Activated CD8-positive, alpha-beta memory T cell treated with anti-CD3 and anti-CD28 coated beads for 48 hours (primary cell): ENCODE results near the gene CPVL.
"Not testable (repeated sequence)": the region's sequence is repeated elsewhere in the genome, so short reads cannot be mapped to it uniquely, and the experiment has no call there.

Source experiments
- DNase-seq, 3 experiments: peaks; one replicate each; pipeline ENCODE4 v3.0.0-alpha.2; 2020; ENCODE audit warnings: low read depth in 2 of 3, low spot score in 2 of 3

The CPVL gene

DNA sequence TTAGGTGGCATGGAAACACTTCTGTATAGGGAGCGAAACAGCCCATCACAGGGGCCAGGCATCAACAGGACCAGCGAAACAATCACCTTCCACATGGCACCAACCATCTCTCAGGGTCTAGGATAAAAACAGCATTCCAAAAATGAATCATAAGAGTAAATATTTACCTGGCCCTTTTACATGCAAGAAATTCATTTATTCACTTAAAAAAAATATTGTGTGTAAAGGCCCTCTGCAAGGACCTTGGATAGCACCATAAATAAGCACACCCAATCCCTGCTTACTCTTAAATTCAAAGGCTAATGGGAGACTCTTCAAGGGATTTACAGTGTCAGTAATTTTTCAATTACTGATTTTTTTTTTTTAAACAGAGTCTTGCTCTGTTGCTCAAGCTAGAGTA is 25.4 kb downstream of the CPVL start:
- no peak for DNase-seq

GRCh38 chr7:29119538-29119937 is 26.8 kb downstream of the CPVL start:
- no peak for DNase-seq

- DNase-seq: no peak
Observed at GRCh38 chr7:29116361-29117200, 29.8 kb downstream of the CPVL start.

GRCh38 chr7:29115753-29116152 is 30.6 kb downstream of the CPVL start:
- no peak for DNase-seq

DNA sequence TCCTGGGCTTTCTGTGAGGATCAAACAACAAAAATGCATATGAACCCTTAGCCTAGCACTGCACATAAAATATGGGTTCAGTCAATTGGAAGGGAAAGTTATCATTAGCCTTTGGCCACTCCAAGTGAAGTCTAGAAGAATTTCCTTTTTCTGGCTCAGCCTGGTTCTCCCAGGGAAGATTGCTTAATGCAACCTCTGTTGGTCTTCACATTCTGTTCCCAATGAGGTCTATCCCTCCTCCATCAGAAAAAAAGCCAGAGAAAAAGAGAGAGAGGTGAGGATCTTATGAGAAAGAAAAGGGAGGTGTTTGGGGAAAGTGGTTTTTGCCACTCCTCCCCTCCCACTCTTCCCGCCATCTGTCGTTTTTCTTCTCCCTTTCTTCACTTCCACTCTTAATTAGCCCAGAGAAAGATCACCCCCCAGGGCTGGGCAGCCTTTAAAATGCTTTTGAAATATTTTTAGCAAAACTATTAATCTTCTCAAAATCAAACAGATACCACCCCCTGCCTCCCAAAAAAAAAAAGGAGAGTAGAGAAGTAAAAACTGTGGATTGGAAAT is 31.1 kb downstream of the CPVL start:
- DNase-seq: no peak

GRCh38 chr7:29114266-29114665 is 32.1 kb downstream of the CPVL start:
- not testable (repeated sequence) for DNase-seq

GRCh38 chr7:29113384-29114102 is 32.8 kb downstream of the CPVL start:
- no peak for DNase-seq

- no peak for DNase-seq
Observed at GRCh38 chr7:29112721-29113120, 33.6 kb downstream of the CPVL start.

GRCh38 chr7:29109899-29110298 is 36.4 kb downstream of the CPVL start:
- DNase-seq: no peak

GRCh38 chr7:29109358-29109757 is 37.0 kb downstream of the CPVL start:
- DNase-seq: no peak

- no peak for DNase-seq
Observed at GRCh38 chr7:29107056-29107455, 39.3 kb downstream of the CPVL start.

- no peak for DNase-seq
Observed at GRCh38 chr7:29106669-29106988, 39.7 kb downstream of the CPVL start.

GRCh38 chr7:29105752-29106668 is 40.3 kb downstream of the CPVL start:
- no peak for DNase-seq

DNA sequence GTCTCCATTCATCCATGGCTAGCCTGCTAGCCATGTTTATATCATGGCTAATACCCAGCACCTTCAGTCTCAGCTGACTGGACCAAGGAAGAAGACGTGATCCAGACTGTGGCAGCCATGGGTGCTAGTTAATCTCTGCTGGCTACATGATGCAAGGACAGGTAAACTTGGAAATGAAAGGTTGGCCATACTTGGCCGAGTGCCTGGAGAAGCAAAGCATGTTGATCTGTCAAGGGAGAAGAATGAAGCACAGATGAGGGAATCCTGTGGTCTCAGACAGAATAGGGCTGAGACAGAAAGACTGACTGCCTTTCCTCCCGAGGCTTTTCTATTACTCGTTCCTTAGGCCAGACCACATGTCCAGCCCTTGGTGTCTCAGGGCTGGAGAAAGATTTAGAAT is 41.1 kb downstream of the CPVL start:
- no peak for DNase-seq

DNA sequence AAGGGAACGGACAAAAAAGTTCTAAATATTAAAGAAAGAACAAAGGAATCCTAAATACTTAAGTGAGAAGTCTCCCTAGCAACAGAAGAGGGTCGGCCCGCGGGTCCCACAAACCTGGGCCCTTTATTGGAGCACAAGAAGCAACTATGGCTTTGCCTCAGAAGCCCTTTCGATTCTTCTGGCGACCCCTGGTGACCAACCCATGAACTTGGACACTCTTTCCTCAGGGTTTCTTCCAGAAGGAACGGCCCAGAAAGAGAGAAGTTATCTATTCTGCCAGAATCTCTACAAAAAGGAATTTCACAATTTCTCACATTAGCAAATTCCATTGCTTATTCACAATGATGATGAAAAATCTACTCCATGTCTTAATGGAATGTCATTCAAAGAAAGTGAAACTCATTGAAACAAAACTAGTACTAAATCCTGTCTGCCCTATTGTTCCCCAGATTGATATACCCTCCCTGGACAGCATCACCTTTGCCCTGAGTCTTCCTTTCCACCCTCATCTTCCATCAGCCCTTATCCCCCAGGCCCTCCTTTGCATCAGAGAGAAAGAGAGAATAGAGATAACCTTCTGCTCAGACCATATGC is 43.7 kb downstream of the CPVL start:
- no peak for DNase-seq

GRCh38 chr7:29100924-29101323 is 45.4 kb downstream of the CPVL start:
- no peak for DNase-seq

- DNase-seq: no peak
Observed at GRCh38 chr7:29099896-29100847, 46.2 kb downstream of the CPVL start.

GRCh38 chr7:29096446-29096730 is 49.9 kb downstream of the CPVL start:
- DNase-seq: no peak

GRCh38 chr7:29095631-29096445 is 50.5 kb downstream of the CPVL start:
- DNase-seq: no peak
